GM12878 (cell line): ENCODE data around the gene PLA2G1B. TPM values are rescaled to one million over a fixed set of nuclear protein-coding genes. Genes with fewer than 3 reads are reported as not detected.

Experiments
- ATAC-seq: fragments of 200-7000 bp; cut with Tn5 transposase; 3 replicates; pipeline ENCODE4 v1.9.1; 2020; ENCODE audit warnings: mild to moderate bottlenecking, moderate library complexity
- BruUV-seq: library from RNA; stranded (reverse); fragments of 400-500 nt; replicated peaks from 2 replicates; lab custom pipeline; 2021; lab: Mats Ljungman, UMichigan
- CTCF ChIA-PET: fragments of 300-600 bp; sonication (Branson Sonifier 250); formaldehyde crosslinking; extraction: SDS; loops from one replicate; lab custom pipeline; 2021; ENCODE audit warnings: inconsistent platforms; lab: Yijun Ruan, JAX
- POLR2A ChIA-PET: fragments of 350-600 bp; formaldehyde crosslinking; extraction: SDS; loops from one replicate; lab custom pipeline; 2021; ENCODE audit warnings: inconsistent platforms; lab: Charles Lee
- RAD21 ChIA-PET: fragments of 300-600 bp; sonication (Branson Sonifier 250); formaldehyde crosslinking; loops from one replicate; lab custom pipeline; 2023; ENCODE audit warnings: antibody characterized with exemption; ENCODE audit not compliant: unreplicated experiment; lab: Charles Lee
- SMC1A ChIA-PET: fragments of 300-600 bp; sonication (Branson Sonifier 250); formaldehyde crosslinking; loops from one replicate; lab custom pipeline; 2023; ENCODE audit not compliant: unreplicated experiment, uncharacterized antibody; lab: Charles Lee
- DNase-seq: peaks from one replicate; pipeline ENCODE4 v3.0.0-alpha.2; 2011; ENCODE audit warnings: low read depth, low spot score
- FAIRE-seq: peaks from 3 replicates; lab custom pipeline; 2011; peaks lifted over from hg19 to GRCh38; lab: Jason Lieb, UNC
- H2AFZ ChIP-seq: 2 replicates; pipeline ENCODE4 v1.6.0; 2011; ENCODE audit warnings: low read depth, low read length, control low read depth; ENCODE audit not compliant: control insufficient read depth
- H3K27ac ChIP-seq: 2 replicates; pipeline ENCODE4 v1.5.1; 2011; ENCODE audit warnings: control low read depth; ENCODE audit not compliant: control insufficient read depth, insufficient read depth
- H3K27me3 ChIP-seq, 2 experiments: replicated peaks in 1 of 2; 2 replicates each; pipeline versions ENCODE4 v1.6.0 to v1.6.1; 2011; ENCODE audit warnings: low read length in 1 of 2; ENCODE audit not compliant: control insufficient read depth in 2 of 2, insufficient read depth in 2 of 2
- H3K36me3 ChIP-seq, 2 experiments: 2 replicates each; pipeline ENCODE4 v1.5.1; 2011; ENCODE audit warnings: low read length in 1 of 2; ENCODE audit not compliant: control insufficient read depth in 2 of 2, insufficient read depth in 2 of 2
- H3K4me1 ChIP-seq: 2 replicates; pipeline ENCODE4 v1.6.1; 2011; ENCODE audit warnings: mild to moderate bottlenecking, low read length, moderate library complexity, mixed read lengths; ENCODE audit not compliant: control insufficient read depth, insufficient read depth
- H3K4me2 ChIP-seq: 2 replicates; pipeline ENCODE4 v1.6.0; 2011; ENCODE audit warnings: control low read depth; ENCODE audit not compliant: control insufficient read depth, insufficient read depth
- H3K4me3 ChIP-seq: fragments of 200-600 bp; sonication (generic); 2 replicates; pipeline ENCODE4 v1.5.1; 2016
- H3K79me2 ChIP-seq: 2 replicates; pipeline ENCODE4 v1.6.0; 2011; ENCODE audit warnings: low read length; ENCODE audit not compliant: control insufficient read depth, insufficient read depth
- H3K9ac ChIP-seq: 2 replicates; pipeline ENCODE4 v1.8.0; 2011; ENCODE audit warnings: low read length, control low read depth, mixed read lengths; ENCODE audit not compliant: control insufficient read depth, insufficient read depth
- H3K9me3 ChIP-seq: replicated peaks from 3 replicates; pipeline ENCODE4 v1.5.1; 2011; ENCODE audit warnings: mild to moderate bottlenecking, low read length; ENCODE audit not compliant: control insufficient read depth, insufficient read depth
- H4K20me1 ChIP-seq: 2 replicates; pipeline ENCODE4 v1.6.0; 2011; ENCODE audit not compliant: control insufficient read depth, insufficient read depth
- CREM ChIP-seq: IDR thresholded peaks from 2 replicates; pipeline ENCODE4 v1.6.1; 2014; ENCODE audit warnings: antibody characterized with exemption, low read depth
- FOXM1 ChIP-seq: IDR thresholded peaks from 2 replicates; pipeline ENCODE4 v1.6.1; 2012; ENCODE audit warnings: low read depth, mild to moderate bottlenecking, inconsistent platforms, low read length, moderate library complexity
- IRF4 ChIP-seq: IDR thresholded peaks from 2 replicates; pipeline ENCODE4 v1.6.1; 2011; ENCODE audit warnings: low read depth, low read length
- KAT2A ChIP-seq: conservative IDR thresholded peaks from 2 replicates; pipeline ENCODE4 v1.6.1; 2011; ENCODE audit warnings: low read depth, low read length; ENCODE audit not compliant: control insufficient read depth
- RFX5 ChIP-seq: IDR thresholded peaks from 2 replicates; pipeline ENCODE4 v1.6.1; 2011; ENCODE audit warnings: low read depth, low read length, improper control_type of control experiment
- SIX5 ChIP-seq: IDR thresholded peaks from 2 replicates; pipeline ENCODE4 v1.6.1; 2011; ENCODE audit warnings: mild to moderate bottlenecking, low read depth, low read length, moderate library complexity; ENCODE audit not compliant: severe bottlenecking
- SRF ChIP-seq, 2 experiments: IDR thresholded peaks; 2 replicates each; pipeline ENCODE4 v1.6.1; 2011; ENCODE audit warnings: low read depth in 2 of 2, low read length in 2 of 2, mild to moderate bottlenecking in 1 of 2, moderate library complexity in 1 of 2
- WGBS: methylation state at CpG from one replicate; pipeline ENCODE4 v1.1.6; 2016; ENCODE audit warnings: low lambda C conversion rate; ENCODE audit not compliant: insufficient replicate concordance, insufficient coverage; ENCODE audit errors: missing lambda C conversion rate; 5-methylcytosine and 5-hydroxymethylcytosine counted together
- in situ Hi-C: fragments of 300-500 bp; cut with MboI; formaldehyde crosslinking; loops from 9 replicates; pipeline ENCODE4 v1.14.3; 2018; ENCODE audit warnings: mixed read lengths
- intact Hi-C: fragments of 100-400 bp; cut with micrococcal nuclease; formaldehyde crosslinking; loops from one replicate; pipeline ENCODE4 v1.14.2; 2022; ENCODE audit not compliant: unreplicated experiment
- polyA plus RNA-seq, 11 experiments: library from polyadenylated mRNA; depleted of rRNA in 4 of 11; unstranded in 6 of 11; stranded (reverse) in 5 of 11; fragments of >200 nt; fragmentation: Nextera tagmentation in 4 of 11; fragmentation: Illumina TruSeq in 1 of 11; extraction: Ambion mirVana in 4 of 11; extraction: Trizol in 1 of 11; gene quantifications; 1 replicate in 1 of 11; 2 replicates in 10 of 11; pipeline versions ENCODE4 v1.2.1 to v1.2.3, GENCODE V29; 2011 to 2016; ENCODE audit warnings: inconsistent platforms in 2 of 11, missing spikeins in 2 of 11, low read depth in 1 of 11
- total RNA-seq, 4 experiments: library from RNA; depleted of rRNA in 3 of 4; stranded (reverse); fragments of >200 nt in 3 of 4; fragmentation: Illumina TruSeq in 1 of 4; extraction: Trizol in 1 of 4; gene quantifications; 2 replicates each; pipeline versions ENCODE4 v1.2.1 to v1.2.3, GENCODE V29; 2013 to 2021
- TF ChIP-seq, protein P1 (sequence below): fragments of 450-650 bp; IDR thresholded peaks from 2 replicates; pipeline ENCODE4 v1.6.1; 2017; ENCODE audit warnings: mild to moderate bottlenecking, moderate library complexity
- TF ChIP-seq, protein P2 (sequence below): fragments of 450-650 bp; IDR thresholded peaks from 2 replicates; pipeline ENCODE4 v1.6.1; 2016; ENCODE audit warnings: mild to moderate bottlenecking
- TF ChIP-seq, protein P3 (sequence below): IDR thresholded peaks from 2 replicates; pipeline ENCODE4 v1.6.1; 2011; ENCODE audit warnings: low read depth, mild to moderate bottlenecking, low read length, moderate library complexity, borderline replicate concordance; ENCODE audit errors: extremely low read depth
- TF ChIP-seq, protein P4 (sequence below): fragments of 450-650 bp; formaldehyde crosslinking; IDR thresholded peaks from 2 replicates; pipeline ENCODE4 v1.5.0; 2022; ENCODE audit warnings: mild to moderate bottlenecking, missing genetic modification characterization

Gene PLA2G1B
- total and polyA plus RNA-seq, 10 of the 15 experiments (the other 5 are each of a cell fraction or from before 2014, with no cell fraction given): not detected

DNA sequence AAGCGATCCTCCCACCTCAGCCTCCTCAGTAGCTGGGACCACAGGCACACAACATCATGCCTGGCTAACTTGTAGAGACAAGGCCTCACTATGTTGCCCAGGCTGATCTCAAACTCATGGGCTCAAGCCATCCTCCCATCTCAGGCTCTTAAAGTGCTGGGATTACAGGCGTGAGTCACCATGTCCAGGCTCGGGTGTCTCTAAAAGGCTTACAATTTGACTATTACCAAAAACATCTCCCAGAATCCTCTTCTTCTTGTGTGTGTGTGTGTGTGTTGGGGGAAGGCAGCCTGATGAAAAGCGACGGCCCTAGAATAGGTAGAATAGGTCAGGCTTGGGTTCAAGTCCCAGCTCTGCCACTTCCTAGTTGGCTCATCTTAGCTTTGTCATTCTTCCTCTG lies 24.5 kb upstream of the PLA2G1B start (continued):
- TF ChIP-seq KAT2A: no peak
- TF ChIP-seq CREM: no peak
- no peak for TF ChIP-seq IRF4
- TF ChIP-seq, protein P1, sequence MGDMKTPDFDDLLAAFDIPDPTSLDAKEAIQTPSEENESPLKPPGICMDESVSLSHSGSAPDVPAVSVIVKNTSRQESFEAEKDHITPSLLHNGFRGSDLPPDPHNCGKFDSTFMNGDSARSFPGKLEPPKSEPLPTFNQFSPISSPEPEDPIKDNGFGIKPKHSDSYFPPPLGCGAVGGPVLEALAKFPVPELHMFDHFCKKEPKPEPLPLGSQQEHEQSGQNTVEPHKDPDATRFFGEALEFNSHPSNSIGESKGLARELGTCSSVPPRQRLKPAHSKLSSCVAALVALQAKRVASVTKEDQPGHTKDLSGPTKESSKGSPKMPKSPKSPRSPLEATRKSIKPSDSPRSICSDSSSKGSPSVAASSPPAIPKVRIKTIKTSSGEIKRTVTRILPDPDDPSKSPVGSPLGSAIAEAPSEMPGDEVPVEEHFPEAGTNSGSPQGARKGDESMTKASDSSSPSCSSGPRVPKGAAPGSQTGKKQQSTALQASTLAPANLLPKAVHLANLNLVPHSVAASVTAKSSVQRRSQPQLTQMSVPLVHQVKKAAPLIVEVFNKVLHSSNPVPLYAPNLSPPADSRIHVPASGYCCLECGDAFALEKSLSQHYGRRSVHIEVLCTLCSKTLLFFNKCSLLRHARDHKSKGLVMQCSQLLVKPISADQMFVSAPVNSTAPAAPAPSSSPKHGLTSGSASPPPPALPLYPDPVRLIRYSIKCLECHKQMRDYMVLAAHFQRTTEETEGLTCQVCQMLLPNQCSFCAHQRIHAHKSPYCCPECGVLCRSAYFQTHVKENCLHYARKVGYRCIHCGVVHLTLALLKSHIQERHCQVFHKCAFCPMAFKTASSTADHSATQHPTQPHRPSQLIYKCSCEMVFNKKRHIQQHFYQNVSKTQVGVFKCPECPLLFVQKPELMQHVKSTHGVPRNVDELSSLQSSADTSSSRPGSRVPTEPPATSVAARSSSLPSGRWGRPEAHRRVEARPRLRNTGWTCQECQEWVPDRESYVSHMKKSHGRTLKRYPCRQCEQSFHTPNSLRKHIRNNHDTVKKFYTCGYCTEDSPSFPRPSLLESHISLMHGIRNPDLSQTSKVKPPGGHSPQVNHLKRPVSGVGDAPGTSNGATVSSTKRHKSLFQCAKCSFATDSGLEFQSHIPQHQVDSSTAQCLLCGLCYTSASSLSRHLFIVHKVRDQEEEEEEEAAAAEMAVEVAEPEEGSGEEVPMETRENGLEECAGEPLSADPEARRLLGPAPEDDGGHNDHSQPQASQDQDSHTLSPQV: no peak

DNA sequence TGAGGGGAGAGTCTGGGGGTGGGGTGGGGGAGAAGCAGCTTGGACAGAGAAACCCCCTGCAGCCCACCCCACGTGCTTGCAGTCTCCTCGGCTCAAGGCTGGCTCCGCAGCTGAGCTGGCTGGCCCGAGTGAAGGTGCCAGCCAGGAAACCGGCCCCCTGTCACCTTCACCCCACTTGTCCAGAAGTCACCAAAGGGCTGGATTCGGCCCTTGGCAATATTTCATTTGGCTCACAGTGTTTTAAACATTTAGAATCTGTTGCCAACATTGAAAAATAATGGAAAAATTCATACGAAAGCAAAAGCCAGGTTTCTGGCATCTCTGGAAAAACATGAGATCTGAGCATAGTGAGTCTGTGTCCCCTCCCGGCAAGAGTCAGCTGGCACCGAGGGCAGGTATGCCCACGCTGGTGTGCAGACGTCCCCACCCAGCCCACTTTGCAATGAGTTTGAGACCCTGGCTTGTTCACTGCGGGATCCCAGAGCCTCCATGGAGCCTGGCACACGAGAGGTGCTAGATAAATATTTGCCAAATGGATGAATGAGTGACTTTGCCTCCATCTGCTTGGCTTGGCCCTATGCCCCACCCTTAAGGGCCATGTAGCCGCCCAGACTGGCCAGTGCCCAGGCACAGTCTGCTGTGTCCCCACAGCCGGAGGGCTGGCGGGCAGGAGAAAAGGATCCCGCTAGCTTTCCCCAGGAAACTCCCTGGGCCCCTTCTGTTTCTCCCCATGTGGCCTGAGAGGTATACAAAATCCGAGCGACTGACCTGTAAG lies 23.2 kb upstream of the PLA2G1B start:
- DNase-seq (no peak), FAIRE-seq (no peak), ATAC-seq (no peak)
- H3K4me3 ChIP-seq: no peak overlapping the region
- intact Hi-C loops (no loop called here), in situ Hi-C loops (no loop called here)
- H2AFZ ChIP-seq: no peak overlapping the region
- H4K20me1 ChIP-seq: no peaks in the 10 kb centered on the region
- 48% methylated on average over 19 of the region's 19 CpGs for WGBS
- no peaks in the 10 kb centered on the region for H3K79me2 ChIP-seq
- no peak overlapping the region for H3K4me2 ChIP-seq
- no peaks in the 10 kb centered on the region for H3K9me3 ChIP-seq
- no peak overlapping the region for H3K9ac ChIP-seq
- H3K27me3 ChIP-seq: 0 out of 4 replicates have a peak, but pooled peaks cover 0 to 1% of the 10 kb centered on the region in 2 experiments
- no TSS peak for BruUV-seq
- CTCF ChIA-PET: interaction anchor here (1.0 kb wide), 1 partner anchor 80 kb away, joined by 4 read pairs; no protein-coding TSS in a partner anchor
- H3K36me3 ChIP-seq: no peaks in the 10 kb centered on the region
- no peak overlapping the region for H3K27ac ChIP-seq
- no peaks in the 10 kb centered on the region for H3K4me1 ChIP-seq
- POLR2A ChIA-PET: no interaction called here
- RAD21 ChIA-PET: no interaction called here
- SMC1A ChIA-PET: no interaction called here
- no peak for TF ChIP-seq SIX5
- TF ChIP-seq, protein P2, sequence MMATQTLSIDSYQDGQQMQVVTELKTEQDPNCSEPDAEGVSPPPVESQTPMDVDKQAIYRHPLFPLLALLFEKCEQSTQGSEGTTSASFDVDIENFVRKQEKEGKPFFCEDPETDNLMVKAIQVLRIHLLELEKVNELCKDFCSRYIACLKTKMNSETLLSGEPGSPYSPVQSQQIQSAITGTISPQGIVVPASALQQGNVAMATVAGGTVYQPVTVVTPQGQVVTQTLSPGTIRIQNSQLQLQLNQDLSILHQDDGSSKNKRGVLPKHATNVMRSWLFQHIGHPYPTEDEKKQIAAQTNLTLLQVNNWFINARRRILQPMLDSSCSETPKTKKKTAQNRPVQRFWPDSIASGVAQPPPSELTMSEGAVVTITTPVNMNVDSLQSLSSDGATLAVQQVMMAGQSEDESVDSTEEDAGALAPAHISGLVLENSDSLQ: no peak
- TF ChIP-seq SRF (IDR thresholded peaks at IDR 0.05; ENCODE audit: low read depth in 2 of 2, low read length in 2 of 2): no peak
- TF ChIP-seq FOXM1: no peak
- TF ChIP-seq, protein P3, sequence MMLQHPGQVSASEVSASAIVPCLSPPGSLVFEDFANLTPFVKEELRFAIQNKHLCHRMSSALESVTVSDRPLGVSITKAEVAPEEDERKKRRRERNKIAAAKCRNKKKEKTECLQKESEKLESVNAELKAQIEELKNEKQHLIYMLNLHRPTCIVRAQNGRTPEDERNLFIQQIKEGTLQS: no peak
- TF ChIP-seq, protein P4, sequence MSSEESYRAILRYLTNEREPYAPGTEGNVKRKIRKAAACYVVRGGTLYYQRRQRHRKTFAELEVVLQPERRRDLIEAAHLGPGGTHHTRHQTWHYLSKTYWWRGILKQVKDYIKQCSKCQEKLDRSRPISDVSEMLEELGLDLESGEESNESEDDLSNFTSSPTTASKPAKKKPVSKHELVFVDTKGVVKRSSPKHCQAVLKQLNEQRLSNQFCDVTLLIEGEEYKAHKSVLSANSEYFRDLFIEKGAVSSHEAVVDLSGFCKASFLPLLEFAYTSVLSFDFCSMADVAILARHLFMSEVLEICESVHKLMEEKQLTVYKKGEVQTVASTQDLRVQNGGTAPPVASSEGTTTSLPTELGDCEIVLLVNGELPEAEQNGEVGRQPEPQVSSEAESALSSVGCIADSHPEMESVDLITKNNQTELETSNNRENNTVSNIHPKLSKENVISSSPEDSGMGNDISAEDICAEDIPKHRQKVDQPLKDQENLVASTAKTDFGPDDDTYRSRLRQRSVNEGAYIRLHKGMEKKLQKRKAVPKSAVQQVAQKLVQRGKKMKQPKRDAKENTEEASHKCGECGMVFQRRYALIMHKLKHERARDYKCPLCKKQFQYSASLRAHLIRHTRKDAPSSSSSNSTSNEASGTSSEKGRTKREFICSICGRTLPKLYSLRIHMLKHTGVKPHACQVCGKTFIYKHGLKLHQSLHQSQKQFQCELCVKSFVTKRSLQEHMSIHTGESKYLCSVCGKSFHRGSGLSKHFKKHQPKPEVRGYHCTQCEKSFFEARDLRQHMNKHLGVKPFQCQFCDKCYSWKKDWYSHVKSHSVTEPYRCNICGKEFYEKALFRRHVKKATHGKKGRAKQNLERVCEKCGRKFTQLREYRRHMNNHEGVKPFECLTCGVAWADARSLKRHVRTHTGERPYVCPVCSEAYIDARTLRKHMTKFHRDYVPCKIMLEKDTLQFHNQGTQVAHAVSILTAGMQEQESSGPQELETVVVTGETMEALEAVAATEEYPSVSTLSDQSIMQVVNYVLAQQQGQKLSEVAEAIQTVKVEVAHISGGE (CRISPR knock-in tag): no peak
- no peak for TF ChIP-seq RFX5
